Raji (cell line): ENCODE results near the gene WDR18.

Experiments used
- POLR2A ChIP-seq: IDR thresholded peaks from 2 replicates; pipeline ENCODE4 v1.6.1; 2011; ENCODE audit warnings: low read depth, low read length, control low read depth; ENCODE audit not compliant: insufficient read depth

Gene WDR18

DNA sequence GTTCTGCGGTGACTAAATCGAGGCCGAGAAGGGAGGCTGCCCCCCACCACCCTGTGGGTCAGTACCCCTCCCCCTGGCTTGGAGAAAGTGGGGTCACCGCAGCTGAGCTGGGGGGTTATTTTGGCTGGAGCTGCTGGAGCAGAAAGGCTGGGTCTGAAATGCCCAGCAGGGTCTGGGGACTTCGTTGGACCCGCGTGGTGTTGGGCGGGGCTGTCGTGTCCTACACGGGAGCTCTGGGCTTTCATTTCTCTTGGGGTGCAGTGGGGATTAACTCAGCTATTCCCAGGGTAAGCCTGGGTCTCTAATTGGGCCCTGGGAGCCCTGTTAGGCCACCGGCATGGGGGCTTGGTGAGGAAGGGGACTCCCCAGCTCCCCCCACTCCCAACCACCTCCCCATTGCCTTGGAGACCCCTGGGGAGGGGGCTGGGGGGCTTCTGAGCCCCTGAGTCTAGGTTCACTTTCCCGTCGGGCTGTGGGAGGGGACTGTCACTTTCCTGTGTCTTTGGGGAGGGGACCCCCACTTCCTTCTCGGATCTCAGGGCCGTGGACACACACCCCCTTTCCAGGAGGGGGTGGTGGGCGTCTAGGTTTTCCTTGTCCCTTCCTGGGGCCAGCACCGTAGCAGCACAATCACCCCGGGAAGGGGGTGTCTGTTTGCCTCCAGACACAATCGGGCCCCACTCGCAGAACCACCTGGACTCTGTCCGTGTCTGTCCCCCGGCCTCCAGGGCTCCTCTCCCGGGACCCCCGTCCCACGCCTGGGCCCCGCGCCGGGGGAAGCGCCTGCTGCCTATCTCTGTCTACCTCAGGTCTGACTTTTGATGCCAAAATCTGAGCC is 10.2 kb upstream of the WDR18 start:
- no peak for TF ChIP-seq POLR2A

DNA sequence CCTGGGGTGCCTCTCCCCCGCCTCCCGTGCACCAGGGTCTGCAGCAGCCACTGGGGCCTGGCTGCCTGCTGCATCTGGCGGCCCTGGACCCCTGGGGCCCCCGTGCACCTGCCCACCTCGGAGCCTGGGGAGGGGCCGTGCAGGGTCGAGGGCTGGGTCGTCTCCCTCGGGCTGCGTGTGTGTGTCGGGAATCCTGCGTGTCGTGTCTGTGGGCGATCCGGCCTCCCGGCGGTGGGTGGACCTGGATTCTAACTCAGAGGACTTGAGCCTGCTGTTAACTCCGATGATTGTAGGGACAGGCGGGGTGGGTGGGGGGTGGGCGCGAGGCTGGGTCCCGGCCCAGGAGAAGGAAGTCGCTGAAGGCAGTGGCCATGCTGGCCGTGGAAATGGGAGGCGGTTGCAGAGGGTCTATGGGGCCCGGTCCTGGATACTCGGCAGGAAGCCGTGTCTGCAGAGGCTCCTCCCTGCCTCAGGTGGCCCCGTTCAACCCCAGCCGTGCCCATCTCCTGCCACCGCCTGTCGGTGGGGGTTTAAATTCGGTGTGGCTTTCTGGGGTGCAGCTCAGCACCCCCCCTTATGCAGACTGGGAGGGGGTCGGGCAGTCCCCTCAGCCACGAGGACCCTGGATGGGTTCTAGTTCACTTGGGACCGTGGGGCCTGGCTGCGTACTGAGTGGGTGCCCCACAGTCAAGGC is 9.4 kb upstream of the WDR18 start:
- TF ChIP-seq POLR2A = no peak

GRCh38 chr19:976476-976875 is 7.7 kb upstream of the WDR18 start:
- no peak for TF ChIP-seq POLR2A

DNA sequence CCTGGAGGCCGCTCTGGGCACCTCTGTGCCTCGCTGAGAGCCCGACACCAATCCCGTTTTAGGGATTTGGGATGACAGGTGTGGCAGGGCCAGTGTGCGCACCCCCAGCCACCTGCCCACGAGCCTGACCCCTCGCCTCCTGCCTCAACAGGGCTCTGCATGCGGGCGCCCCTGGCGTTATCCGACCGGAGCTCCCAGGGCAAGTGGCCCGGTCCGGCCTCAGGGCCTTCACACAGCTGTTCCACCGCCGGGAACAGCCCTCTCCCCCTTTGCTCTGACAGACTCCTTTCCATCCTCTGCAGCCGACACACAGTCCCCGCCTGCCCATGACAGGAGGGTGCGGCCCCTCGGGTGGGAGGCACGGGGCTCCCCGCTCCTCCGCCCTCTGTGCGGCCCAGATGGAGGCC is 7.1 kb upstream of the WDR18 start:
- TF ChIP-seq POLR2A = no peak

DNA sequence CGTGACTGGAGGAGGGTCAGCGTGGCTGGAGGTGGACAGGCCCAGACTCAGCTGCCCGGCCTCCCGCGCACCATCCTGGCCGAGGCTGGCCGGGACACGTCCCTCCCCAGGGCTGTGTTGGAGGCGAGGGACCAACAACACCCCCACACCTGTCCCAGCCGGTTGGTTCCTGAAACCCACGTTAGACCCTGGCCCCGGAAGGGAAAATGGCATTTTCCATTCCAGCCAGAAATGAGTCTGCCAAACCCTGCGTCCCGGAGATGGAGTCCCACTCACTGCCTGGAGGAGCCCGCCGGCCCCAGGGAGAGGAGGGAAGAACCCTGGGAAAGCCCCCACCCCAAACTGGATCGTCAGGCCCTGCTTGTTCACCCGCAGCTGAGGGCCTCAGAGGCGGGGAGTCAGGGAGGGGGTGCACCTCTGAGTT is 4.8 kb upstream of the WDR18 start:
- TF ChIP-seq POLR2A = no peak

- no peak for TF ChIP-seq POLR2A
These were observed 3.8 kb upstream of the WDR18 start for GRCh38 chr19:980133-980998.

- TF ChIP-seq POLR2A = 0 out of 2 replicates have a peak, but pooled peaks have one; percentile 37
These were observed 1.5 kb upstream of the WDR18 start for GRCh38 chr19:982567-983170.

DNA sequence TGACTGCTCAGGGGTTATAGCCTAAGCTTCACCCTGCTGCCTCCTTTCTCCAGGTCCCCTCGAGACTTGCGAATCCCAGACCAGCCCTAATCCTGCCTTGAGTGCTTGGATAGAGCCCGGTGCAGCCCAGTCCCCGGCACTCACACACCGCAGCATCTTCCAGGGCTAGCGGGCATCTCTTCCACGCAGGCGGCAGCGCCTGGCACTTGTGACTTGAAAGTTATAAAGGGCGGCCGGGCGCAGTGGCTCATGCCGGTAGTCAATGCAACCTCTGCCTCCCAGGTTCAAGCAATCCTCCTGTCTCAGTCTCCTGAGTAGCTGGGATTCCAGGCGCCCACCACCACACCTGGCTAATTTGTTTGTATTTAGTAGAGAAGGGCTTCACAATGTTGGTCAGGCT is 1.9 kb downstream of the WDR18 start:
- no peak for TF ChIP-seq POLR2A

DNA sequence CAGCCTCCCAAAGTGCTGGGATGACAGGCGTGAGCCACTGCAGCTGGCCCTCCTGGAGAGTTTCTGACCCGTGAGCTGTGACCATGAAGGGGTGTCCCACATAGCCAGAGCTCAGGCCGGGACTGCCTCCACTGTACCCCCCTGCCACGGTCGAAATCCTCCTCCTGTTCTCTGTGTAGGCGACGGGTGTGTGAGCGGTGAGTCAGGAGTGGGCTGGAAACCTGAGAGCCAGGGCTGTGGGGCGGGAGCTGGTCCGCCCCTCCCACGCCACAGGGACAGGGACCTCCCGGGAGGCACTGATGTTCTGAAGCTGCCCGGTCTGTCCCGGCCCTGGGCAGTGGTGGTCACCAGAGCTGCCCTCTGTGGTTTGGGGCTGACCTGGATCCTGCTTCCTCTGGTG is 3.9 kb downstream of the WDR18 start:
- no peak for TF ChIP-seq POLR2A

- no peak for TF ChIP-seq POLR2A
These were observed 4.4 kb downstream of the WDR18 start for GRCh38 chr19:988510-988909.

GRCh38 chr19:989381-990081 is 5.4 kb downstream of the WDR18 start:
- TF ChIP-seq POLR2A = no peak

- TF ChIP-seq POLR2A = no peak
These were observed 6.0 kb downstream of the WDR18 start for GRCh38 chr19:990119-990571.

GRCh38 chr19:990746-991145 is 6.6 kb downstream of the WDR18 start:
- TF ChIP-seq POLR2A = no peak

DNA sequence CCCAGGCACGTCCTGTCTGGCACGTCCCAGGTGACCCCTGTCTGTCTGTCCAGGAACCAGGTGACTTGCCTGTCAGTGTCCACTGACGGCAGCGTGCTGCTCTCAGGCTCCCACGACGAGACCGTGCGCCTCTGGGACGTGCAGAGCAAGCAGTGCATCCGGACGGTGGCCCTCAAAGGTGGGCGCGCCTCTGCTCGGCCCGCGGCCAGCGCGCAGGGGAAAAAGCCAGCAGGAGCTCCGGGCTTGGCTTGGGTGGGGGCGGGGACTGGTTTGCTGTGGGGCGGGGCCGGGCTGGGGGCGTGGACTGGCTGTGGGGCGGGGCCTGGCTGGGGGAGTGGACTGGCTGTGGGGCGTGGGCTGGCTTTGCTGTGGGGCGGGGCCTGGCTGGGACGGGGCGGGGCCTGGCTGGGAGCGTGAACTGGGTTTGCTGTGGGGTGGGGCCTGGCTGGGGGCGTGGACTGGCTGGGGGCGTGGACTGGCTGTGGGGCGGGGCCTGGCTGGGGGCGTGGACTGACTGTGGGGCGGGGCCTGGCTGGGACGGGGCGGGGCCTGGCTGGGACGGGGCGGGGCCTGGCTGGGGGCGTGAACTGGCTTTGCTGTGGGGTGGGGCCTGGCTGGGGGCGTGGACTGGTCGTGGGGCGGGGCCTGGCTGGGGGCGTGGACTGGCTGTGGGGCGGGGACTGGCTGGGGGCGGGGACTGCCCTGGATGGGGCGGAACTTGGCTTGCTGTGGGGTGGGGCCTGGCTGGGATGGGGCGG is 7.2 kb downstream of the WDR18 start:
- no peak for TF ChIP-seq POLR2A
